HUES6 (cell line): ENCODE results near the gene S100A6.

Experiments used
- H3K27ac ChIP-seq: 2 replicates; pipeline ENCODE4 v1.7.0; 2013; ENCODE audit warnings: low read depth, mild to moderate bottlenecking, low read length, inconsistent platforms
- H3K27me3 ChIP-seq: 2 replicates; pipeline ENCODE4 v1.6.1; 2013; ENCODE audit warnings: low read length; ENCODE audit not compliant: control insufficient read depth, insufficient read depth
- H3K36me3 ChIP-seq: 2 replicates; pipeline ENCODE4 v1.6.1; 2013; ENCODE audit warnings: low read length; ENCODE audit not compliant: control insufficient read depth, insufficient read depth
- H3K4me1 ChIP-seq: 2 replicates; pipeline ENCODE4 v1.6.1; 2013; ENCODE audit warnings: low read length; ENCODE audit not compliant: control insufficient read depth, insufficient read depth
- H3K4me3 ChIP-seq: 2 replicates; pipeline ENCODE4 v1.5.1; 2013; ENCODE audit warnings: low read depth, low read length
- H3K9ac ChIP-seq: one replicate; pipeline ENCODE4 v1.6.1; 2013; ENCODE audit warnings: mild to moderate bottlenecking, low read length
- H3K9me3 ChIP-seq: 2 replicates; pipeline ENCODE4 v1.6.1; 2013; ENCODE audit warnings: low read depth, low read length; ENCODE audit not compliant: control insufficient read depth, insufficient read depth

Gene S100A6

GRCh38 chr1:153488731-153489130 lies 47.1 kb downstream of the S100A6 start:
- Histone ChIP-seq H3K4me1 (peaks cover 10% of the 10 kb centered on the region; the same call in 1 of the 2 replicates), H3K4me3 (no peak overlapping the region), H3K9me3 (no peaks in the 10 kb centered on the region), H3K27ac (no peak overlapping the region), H3K27me3 (no peaks in the 10 kb centered on the region), H3K9ac (no peak overlapping the region), H3K36me3 (no peaks in the 10 kb centered on the region)

- no peaks in the 10 kb centered on the region for H3K9me3 ChIP-seq
- H3K27ac ChIP-seq, result no peak overlapping the region
- H3K9ac ChIP-seq, result no peak overlapping the region
- no peaks in the 10 kb centered on the region for H3K36me3 ChIP-seq
- no peaks in the 10 kb centered on the region for H3K27me3 ChIP-seq
- H3K4me1 ChIP-seq, result peaks cover 12% of the 10 kb centered on the region; the same call in 1 of the 2 replicates
- H3K4me3 ChIP-seq, result no peak overlapping the region
Observed at GRCh38 chr1:153487707-153488106, 48.1 kb downstream of the S100A6 start.

- peaks cover 12% of the 10 kb centered on the region; the same call in 1 of the 2 replicates for H3K4me1 ChIP-seq
- H3K27ac ChIP-seq, result no peak overlapping the region
- H3K27me3 ChIP-seq, result no peaks in the 10 kb centered on the region
- H3K4me3 ChIP-seq, result no peak overlapping the region
- H3K36me3 ChIP-seq, result no peaks in the 10 kb centered on the region
- H3K9ac ChIP-seq, result no peak overlapping the region
- no peaks in the 10 kb centered on the region for H3K9me3 ChIP-seq
Observed at GRCh38 chr1:153485863-153486262, 49.9 kb downstream of the S100A6 start.
